HepG2 (cell line): ENCODE measurements around the gene PHF10. TPM values are rescaled to one million over a fixed set of nuclear protein-coding genes. Genes with fewer than 3 reads are reported as not detected.

Source experiments
- ARID2 ChIP-seq: sonication (generic); formaldehyde crosslinking; IDR thresholded peaks from 2 replicates; pipeline ENCODE4 v1.8.1; 2022; ENCODE audit warnings: mild to moderate bottlenecking, missing genetic modification reagents, borderline replicate concordance
- BRCA1 ChIP-seq: sonication (generic); formaldehyde crosslinking; IDR thresholded peaks from 2 replicates; pipeline ENCODE4 v1.4.0; 2020; ENCODE audit warnings: missing genetic modification reagents
- CREM ChIP-seq, 2 experiments: sonication (generic) in 1 of 2; formaldehyde crosslinking in 1 of 2; IDR thresholded peaks; 2 replicates each; pipeline versions ENCODE4 v1.4.0 to v1.6.1; 2016 to 2020; ENCODE audit warnings: antibody characterized with exemption in 1 of 2, mild to moderate bottlenecking in 1 of 2, missing genetic modification reagents in 1 of 2
- GTF2F1 ChIP-seq: fragments of 150-350 bp; IDR thresholded peaks from 2 replicates; pipeline ENCODE4 v1.6.1; 2014; ENCODE audit warnings: low read length
- KAT2B ChIP-seq: fragments of 150-350 bp; IDR thresholded peaks from 2 replicates; pipeline ENCODE4 v1.6.1; 2014; ENCODE audit warnings: low read depth, low read length, borderline replicate concordance
- KDM1A ChIP-seq: IDR thresholded peaks from 2 replicates; pipeline ENCODE4 v1.6.1; 2016; ENCODE audit warnings: missing compliant biosample characterization
- MTF2 ChIP-seq: sonication (generic); formaldehyde crosslinking; IDR thresholded peaks from 2 replicates; pipeline ENCODE4 v1.5.0; 2020; ENCODE audit warnings: missing genetic modification reagents, borderline replicate concordance
- REXO4 ChIP-seq: sonication (generic); formaldehyde crosslinking; IDR thresholded peaks from 2 replicates; pipeline ENCODE4 v1.8.0; 2022; ENCODE audit warnings: missing genetic modification reagents, mild to moderate bottlenecking, borderline replicate concordance
- RNF2 ChIP-seq: fragments of 450-650 bp; conservative IDR thresholded peaks from 2 replicates; pipeline ENCODE4 v1.6.1; 2016; ENCODE audit warnings: low read depth
- SAFB2 ChIP-seq: sonication (generic); formaldehyde crosslinking; IDR thresholded peaks from 2 replicates; pipeline ENCODE4 v1.5.1; 2020; ENCODE audit warnings: missing genetic modification reagents, low read depth, mild to moderate bottlenecking, borderline replicate concordance
- SOX6 ChIP-seq, 2 experiments: fragments of 450-650 bp in 1 of 2; sonication (generic) in 1 of 2; formaldehyde crosslinking in 1 of 2; IDR thresholded peaks; 2 replicates each; pipeline versions ENCODE4 v1.4.0 to v1.6.1; 2017 to 2020; ENCODE audit warnings: antibody characterized with exemption in 1 of 2, mild to moderate bottlenecking in 1 of 2, missing genetic modification reagents in 1 of 2
- STAG1 ChIP-seq: sonication (generic); formaldehyde crosslinking; IDR thresholded peaks from 2 replicates; pipeline ENCODE4 v1.4.0; 2020; ENCODE audit warnings: missing genetic modification reagents
- TMF1 ChIP-seq: sonication (generic); formaldehyde crosslinking; IDR thresholded peaks from 2 replicates; pipeline ENCODE4 v1.8.1; 2022; ENCODE audit warnings: low read depth, missing genetic modification reagents
- ZBED4 ChIP-seq: sonication (generic); formaldehyde crosslinking; IDR thresholded peaks from 2 replicates; pipeline ENCODE4 v1.4.0; 2020; ENCODE audit warnings: missing genetic modification reagents, borderline replicate concordance
- ZFP1 ChIP-seq: IDR thresholded peaks from 2 replicates; pipeline ENCODE4 v1.6.1; 2016
- ZFP41 ChIP-seq: sonication (generic); formaldehyde crosslinking; IDR thresholded peaks from 2 replicates; pipeline ENCODE4 v1.4.0; 2020; ENCODE audit warnings: mild to moderate bottlenecking, missing genetic modification reagents, borderline replicate concordance
- ZFYVE20 ChIP-seq: sonication (generic); formaldehyde crosslinking; IDR thresholded peaks from 2 replicates; pipeline ENCODE4 v1.8.0; 2023; ENCODE audit warnings: low read depth, mild to moderate bottlenecking, moderate library complexity, missing genetic modification reagents, borderline replicate concordance
- ZMYM2 ChIP-seq: sonication (generic); formaldehyde crosslinking; IDR thresholded peaks from 2 replicates; pipeline ENCODE4 v1.8.0; 2022; ENCODE audit warnings: mild to moderate bottlenecking, missing genetic modification reagents
- ZNF251 ChIP-seq: sonication (generic); formaldehyde crosslinking; IDR thresholded peaks from 2 replicates; pipeline ENCODE4 v1.9.0; 2021; ENCODE audit warnings: mild to moderate bottlenecking, missing genetic modification reagents
- ZNF264 ChIP-seq: sonication (generic); formaldehyde crosslinking; IDR thresholded peaks from 2 replicates; pipeline ENCODE4 v1.4.0; 2020; ENCODE audit warnings: missing genetic modification reagents
- ZNF276 ChIP-seq: sonication (generic); formaldehyde crosslinking; IDR thresholded peaks from 2 replicates; pipeline ENCODE4 v1.4.0; 2020; ENCODE audit warnings: mild to moderate bottlenecking, low read depth, missing genetic modification reagents
- ZNF367 ChIP-seq: sonication (generic); formaldehyde crosslinking; IDR thresholded peaks from 2 replicates; pipeline ENCODE4 v1.4.0; 2020; ENCODE audit warnings: missing genetic modification reagents, borderline replicate concordance
- ZNF414 ChIP-seq: sonication (generic); formaldehyde crosslinking; IDR thresholded peaks from 2 replicates; pipeline ENCODE4 v1.5.0; 2020; ENCODE audit warnings: missing genetic modification reagents
- ZNF441 ChIP-seq: sonication (generic); formaldehyde crosslinking; IDR thresholded peaks from 2 replicates; pipeline ENCODE4 v1.7.0; 2021; ENCODE audit warnings: missing genetic modification reagents, borderline replicate concordance
- ZNF713 ChIP-seq: sonication (generic); formaldehyde crosslinking; IDR thresholded peaks from 2 replicates; pipeline ENCODE4 v1.4.0; 2020; ENCODE audit warnings: mild to moderate bottlenecking, missing genetic modification reagents
- ZNF839 ChIP-seq: sonication (generic); formaldehyde crosslinking; IDR thresholded peaks from 2 replicates; pipeline ENCODE4 v1.4.0; 2020; ENCODE audit warnings: missing genetic modification reagents, mild to moderate bottlenecking, borderline replicate concordance
- polyA plus RNA-seq, 8 experiments: library from polyadenylated mRNA; depleted of rRNA in 3 of 8; stranded (reverse) in 7 of 8; unstranded in 1 of 8; fragments of >200 nt; fragmentation: Illumina TruSeq in 4 of 8; extraction: Trizol in 4 of 8; gene quantifications; 2 replicates each; pipeline versions ENCODE4 v1.2.1 to v1.2.3, GENCODE V29; 2011 to 2016; ENCODE audit warnings: low read depth in 4 of 8, missing spikeins in 1 of 8, mixed read lengths in 1 of 8; ENCODE audit not compliant: insufficient read depth in 1 of 8
- total RNA-seq, 5 experiments: library from RNA; depleted of rRNA; stranded (reverse); fragments of >200 nt; fragmentation: Illumina TruSeq; extraction: Trizol; gene quantifications; 2 replicates each; pipeline ENCODE4 v1.2.3, GENCODE V29; 2016; ENCODE audit warnings: low read depth in 1 of 5

The PHF10 gene
- total and polyA plus RNA-seq, 2 of the 13 experiments (the other 11 are each of a cell fraction or from before 2014, with no cell fraction given) = 42.1 to 84.1 TPM

GRCh38 chr6:169702840-169703246, 21.5 kb downstream of the PHF10 start (continued):
- TF ChIP-seq ZBED4 = no peak
- no peak for TF ChIP-seq KAT2B
- 0 out of 2 replicates have a peak, but pooled peaks have one; percentile 4 for TF ChIP-seq RNF2
- TF ChIP-seq ARID2 (CRISPR knock-in tag) = no peak
- TF ChIP-seq ZFP41 (CRISPR knock-in tag) = no peak
- TF ChIP-seq ZNF251 (CRISPR knock-in tag) = 0 out of 2 replicates have a peak, but pooled peaks have one; percentile 11
- no peak for TF ChIP-seq ZNF276
- TF ChIP-seq MTF2 (CRISPR knock-in tag) = 0 out of 2 replicates have a peak, but pooled peaks have one; percentile 8
- no peak for TF ChIP-seq ZNF414 (CRISPR knock-in tag)
- peak; percentile 83; the same call in 1 of the 2 replicates for TF ChIP-seq ZNF367 (CRISPR knock-in tag)
- TF ChIP-seq GTF2F1 = no peak
- no peak for TF ChIP-seq ZNF264
- 0 out of 2 replicates have a peak, but pooled peaks have one; percentile 57 for TF ChIP-seq BRCA1 (CRISPR knock-in tag)
- TF ChIP-seq ZNF713 (CRISPR knock-in tag) = peak; percentile 18; the same call in 1 of the 2 replicates
- TF ChIP-seq SOX6 (IDR thresholded peaks at IDR 0.05) = no peak
- no peak for TF ChIP-seq SOX6 (CRISPR knock-in tag; IDR thresholded peaks at IDR 0.05)
- 0 out of 2 replicates have a peak, but pooled peaks have one; percentile 12 for TF ChIP-seq SAFB2 (CRISPR knock-in tag)
- 0 out of 2 replicates have a peak, but pooled peaks have one; percentile 23 for TF ChIP-seq ZNF441 (CRISPR knock-in tag)
- no peak for TF ChIP-seq KDM1A (CRISPR knock-in tag)
- TF ChIP-seq ZNF839 (CRISPR knock-in tag) = no peak
- TF ChIP-seq ZMYM2 = no peak
- TF ChIP-seq REXO4 (CRISPR knock-in tag) = no peak
- no peak for TF ChIP-seq CREM (IDR thresholded peaks at IDR 0.05)
- TF ChIP-seq CREM (CRISPR knock-in tag; IDR thresholded peaks at IDR 0.05) = no peak
- TF ChIP-seq STAG1 = 0 out of 2 replicates have a peak, but pooled peaks have one; percentile 5
- no peak for TF ChIP-seq ZFP1
- TF ChIP-seq ZFYVE20 = no peak
- TF ChIP-seq TMF1 = no peak
